Measurements from ENCODE around the gene ARHGEF4.

- TF ChIP-seq POLR2A (IDR thresholded peaks at IDR 0.05; ENCODE audit: low read depth), result no peak
- TF ChIP-seq, protein P1, sequence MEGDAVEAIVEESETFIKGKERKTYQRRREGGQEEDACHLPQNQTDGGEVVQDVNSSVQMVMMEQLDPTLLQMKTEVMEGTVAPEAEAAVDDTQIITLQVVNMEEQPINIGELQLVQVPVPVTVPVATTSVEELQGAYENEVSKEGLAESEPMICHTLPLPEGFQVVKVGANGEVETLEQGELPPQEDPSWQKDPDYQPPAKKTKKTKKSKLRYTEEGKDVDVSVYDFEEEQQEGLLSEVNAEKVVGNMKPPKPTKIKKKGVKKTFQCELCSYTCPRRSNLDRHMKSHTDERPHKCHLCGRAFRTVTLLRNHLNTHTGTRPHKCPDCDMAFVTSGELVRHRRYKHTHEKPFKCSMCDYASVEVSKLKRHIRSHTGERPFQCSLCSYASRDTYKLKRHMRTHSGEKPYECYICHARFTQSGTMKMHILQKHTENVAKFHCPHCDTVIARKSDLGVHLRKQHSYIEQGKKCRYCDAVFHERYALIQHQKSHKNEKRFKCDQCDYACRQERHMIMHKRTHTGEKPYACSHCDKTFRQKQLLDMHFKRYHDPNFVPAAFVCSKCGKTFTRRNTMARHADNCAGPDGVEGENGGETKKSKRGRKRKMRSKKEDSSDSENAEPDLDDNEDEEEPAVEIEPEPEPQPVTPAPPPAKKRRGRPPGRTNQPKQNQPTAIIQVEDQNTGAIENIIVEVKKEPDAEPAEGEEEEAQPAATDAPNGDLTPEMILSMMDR (IDR thresholded peaks at IDR 0.05), result no peak
- no peak for TF ChIP-seq POLR2AphosphoS5 (IDR thresholded peaks at IDR 0.05)
- no peak for TF ChIP-seq EP300 (IDR thresholded peaks at IDR 0.05)
Measured at GRCh38 chr2:131031431-131031841, 194.7 kb downstream of the ARHGEF4 start.
